Activated CD8-positive, alpha-beta memory T cell treated with anti-CD3 and anti-CD28 coated beads for 48 hours (primary cell): ENCODE results near the gene FGGY.

Experiments used
- DNase-seq, 3 experiments: peaks; one replicate each; pipeline ENCODE4 v3.0.0-alpha.2; 2020; ENCODE audit warnings: low read depth in 2 of 3, low spot score in 2 of 3

The FGGY gene

DNA sequence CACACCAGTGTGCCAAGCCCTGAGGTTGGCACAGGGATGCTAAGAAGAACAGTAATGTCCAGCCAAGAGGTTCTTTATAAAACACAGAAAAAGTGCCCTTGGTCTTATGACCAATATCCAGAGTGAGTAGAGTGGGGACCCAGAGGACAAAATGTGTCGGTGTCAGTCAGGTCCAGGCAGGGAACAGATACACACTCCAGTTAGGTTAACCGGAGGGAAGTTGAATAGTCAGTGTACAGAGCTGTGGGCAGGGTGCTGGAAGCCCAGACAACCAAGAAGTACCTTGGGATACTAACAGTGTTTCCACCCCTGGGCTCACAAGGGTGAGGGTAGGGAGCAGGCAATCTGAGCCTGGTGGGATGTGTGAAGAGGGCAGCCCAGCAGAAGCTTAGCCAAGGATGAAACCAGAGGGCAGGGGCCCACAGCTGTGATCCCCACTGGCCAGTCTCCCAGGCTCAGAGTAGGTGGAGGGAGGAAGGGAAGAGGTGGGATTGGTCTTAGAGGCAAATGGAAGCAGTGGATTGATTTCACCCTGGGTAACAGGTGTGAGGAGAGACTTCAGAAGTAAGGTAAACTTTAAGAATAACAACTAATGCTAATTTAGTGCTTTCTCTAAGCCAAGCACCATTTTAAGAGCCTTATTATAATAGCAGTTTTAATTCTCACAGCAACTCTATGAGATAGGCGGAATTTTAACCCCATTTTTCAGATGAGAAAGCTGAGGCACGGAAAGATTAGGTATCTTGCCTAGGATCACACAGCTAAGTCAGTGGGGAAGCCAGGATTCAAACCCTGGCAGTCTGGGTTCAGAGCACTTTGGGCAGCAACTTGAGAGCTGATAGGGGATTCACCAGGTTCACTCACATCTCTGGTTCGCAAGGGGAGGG is 374.4 kb downstream of the FGGY start:
- DNase-seq = no peak

DNA sequence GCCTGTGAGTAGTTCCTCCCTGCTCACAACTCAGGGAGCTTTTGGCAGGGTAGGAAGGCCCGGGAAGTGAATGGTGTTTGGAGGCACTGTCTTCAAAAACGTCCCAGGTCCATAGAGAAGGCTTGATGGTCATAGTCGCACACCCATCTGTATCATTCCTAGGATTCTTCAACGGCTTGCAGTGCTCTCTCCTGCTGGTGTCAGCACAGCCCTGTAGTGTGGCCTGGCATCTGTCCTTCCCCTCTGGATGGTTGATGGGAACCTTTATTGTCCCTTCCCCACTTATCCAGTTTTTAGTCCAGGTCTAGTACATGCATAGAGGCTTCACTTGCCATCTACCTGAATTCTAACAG is 375.0 kb downstream of the FGGY start:
- DNase-seq = no peak

DNA sequence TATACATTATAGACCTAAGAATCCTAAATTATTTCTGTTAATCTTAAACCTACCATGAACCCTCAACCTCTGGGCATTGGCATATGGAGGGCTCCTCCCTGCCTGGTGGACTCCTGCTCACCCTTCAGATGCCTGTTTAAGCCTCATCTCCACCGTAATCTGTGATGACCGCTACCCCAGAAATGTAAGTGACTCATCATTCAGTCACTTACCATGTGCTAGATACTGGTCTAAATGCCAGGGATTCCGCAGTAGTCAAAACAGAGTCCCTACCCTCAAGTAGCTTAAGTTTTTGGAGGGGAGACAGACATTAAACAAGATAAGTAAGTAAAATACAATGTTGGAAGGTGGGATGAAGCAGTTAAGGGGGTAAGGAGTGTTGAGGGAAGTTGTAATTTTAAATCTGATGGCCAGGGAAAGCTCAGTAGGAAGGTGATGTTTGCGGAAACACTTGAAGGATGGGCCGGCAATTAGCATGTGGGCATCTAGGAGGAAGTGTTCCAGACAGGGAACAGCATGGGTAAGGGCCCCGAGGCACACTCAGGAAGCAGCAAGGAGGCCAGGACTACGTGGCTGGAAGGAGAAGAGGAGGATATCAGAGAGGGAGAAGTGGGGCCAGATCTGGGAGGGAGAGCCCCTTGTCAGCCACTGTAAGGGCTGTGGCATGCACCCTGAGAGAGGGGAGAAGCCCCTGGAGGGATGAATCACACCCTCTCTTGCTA is 376.1 kb downstream of the FGGY start:
- no peak for DNase-seq

DNA sequence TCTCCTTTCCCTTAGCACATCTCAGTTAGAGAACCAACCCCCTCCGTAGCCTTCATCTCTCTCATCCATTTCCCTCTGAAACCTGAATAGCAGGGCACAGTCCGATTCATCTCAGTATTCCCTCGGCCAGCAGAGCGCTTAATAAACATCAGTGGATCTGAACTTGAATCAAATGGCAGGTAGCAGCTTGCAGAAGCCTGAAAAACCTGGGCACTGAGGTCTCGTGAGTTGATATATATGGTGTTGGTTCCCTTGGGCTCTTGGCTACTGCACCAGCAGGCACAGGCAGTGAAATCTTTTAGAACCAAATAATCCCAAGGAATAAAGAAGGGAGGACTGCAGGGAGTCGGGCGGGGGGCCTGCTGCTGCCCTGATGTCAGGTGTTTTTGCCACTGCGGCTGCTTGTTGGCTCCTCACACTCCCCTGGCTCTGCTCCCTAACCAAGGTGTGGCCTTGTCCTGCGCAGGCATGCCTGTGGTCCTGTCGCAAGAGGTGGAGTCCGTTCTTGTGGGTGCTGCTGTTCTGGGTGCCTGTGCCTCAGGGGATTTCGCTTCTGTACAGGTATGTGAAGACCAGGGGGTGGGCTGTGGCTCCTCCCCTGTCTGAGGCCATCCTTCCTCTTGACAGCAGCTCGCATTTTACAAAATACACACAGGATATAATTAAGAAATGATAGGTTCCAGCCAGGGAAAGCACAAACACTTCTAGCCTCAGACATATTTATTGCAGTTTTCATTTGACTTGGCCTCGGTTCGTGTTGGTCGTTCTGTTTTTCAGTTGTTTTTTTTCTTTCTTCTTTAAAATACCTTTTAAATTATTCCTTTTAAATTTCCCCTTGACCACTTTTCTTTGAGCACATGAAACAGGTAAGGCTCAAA is 376.9 kb downstream of the FGGY start:
- DNase-seq = no peak

DNA sequence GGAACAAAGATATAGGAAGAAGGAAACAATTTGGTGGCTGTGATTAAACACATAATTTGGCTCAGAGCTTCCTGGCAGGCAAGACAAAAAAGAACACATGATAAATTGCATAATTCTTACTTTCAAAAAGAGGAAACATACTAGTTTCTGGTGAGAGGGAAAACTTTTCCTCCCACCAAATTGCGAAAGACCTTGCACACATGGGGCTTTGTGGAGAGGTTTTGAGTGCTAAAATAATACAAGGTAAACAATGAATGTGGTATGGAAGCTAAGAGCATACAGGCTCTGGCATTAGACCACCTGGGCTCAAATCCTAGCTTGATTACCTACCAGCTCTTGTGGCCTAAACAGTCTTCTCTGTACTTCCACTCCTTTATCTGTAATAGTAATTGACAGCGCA is 377.7 kb downstream of the FGGY start:
- DNase-seq = no peak

DNA sequence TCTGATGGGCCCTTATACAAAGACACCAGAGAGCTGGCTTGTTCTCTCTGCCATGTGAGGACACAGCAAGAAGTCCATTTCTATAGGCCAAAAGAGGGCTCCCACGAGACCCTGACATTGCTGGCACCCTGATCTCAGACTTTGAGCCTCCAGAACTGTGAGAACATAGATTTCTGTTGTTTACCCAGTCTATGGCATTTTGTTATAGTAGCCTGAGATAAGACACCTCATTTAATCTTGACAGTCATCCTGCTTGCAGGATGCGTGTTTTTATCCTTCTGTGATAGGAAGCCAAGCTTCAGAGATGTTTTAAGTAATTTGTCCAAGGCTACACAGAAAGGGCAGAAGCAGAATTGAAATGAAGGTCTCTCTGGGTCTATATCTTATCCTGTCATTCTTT is 379.0 kb downstream of the FGGY start:
- no peak for DNase-seq

DNA sequence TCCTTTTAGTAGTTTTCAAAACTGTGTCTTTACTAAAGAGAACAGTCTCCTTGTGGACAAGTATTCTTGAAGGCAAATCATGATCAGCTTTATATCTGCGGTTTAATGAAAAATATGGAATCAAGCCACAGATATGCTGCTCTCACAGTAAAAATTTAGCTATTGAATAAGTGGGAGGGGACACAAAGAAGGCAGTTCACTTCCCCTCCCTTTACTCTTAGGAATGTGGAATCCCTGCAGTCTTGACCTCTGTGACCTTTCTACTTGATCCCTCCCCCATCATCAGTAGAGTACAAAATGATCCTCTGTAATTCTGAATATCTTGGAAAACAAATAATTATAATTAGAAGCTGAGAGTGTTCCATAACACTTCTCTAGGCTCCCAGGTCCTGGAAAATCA is 381.1 kb downstream of the FGGY start:
- DNase-seq = no peak

DNA sequence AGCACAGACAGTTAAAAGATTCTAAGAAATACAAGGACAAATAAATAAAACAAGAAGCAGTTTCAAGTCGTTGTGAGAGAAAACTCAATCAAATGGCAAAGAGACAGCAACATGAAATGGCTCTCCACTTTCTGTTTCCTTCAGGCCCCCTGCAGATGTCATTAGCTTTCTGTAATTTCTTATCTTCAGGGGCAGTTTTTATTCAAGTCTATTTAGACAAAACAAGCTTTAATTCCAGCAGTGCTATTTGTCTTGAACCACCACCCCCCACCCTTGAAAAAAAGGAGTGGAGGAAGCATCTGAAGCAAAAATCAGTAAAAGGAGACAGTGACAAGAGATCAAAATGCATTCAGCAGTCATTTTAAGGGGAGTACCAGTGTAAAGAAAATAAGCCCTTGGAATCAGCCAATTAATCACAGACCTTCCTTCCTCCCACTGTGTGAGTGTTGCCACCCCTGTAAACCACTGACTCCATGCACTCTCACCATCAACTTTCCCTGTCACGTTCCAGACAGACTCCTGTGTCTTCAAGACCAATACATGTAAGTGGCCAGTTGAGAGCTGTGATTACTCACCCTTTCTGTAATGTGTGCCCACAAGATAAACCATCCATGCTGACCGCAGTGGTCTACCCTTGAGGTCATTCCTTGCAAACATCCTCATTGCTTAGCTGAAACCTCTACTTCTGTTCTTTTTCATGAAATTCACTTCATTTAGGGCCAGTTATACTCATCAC is 381.8 kb downstream of the FGGY start:
- DNase-seq = no peak

DNA sequence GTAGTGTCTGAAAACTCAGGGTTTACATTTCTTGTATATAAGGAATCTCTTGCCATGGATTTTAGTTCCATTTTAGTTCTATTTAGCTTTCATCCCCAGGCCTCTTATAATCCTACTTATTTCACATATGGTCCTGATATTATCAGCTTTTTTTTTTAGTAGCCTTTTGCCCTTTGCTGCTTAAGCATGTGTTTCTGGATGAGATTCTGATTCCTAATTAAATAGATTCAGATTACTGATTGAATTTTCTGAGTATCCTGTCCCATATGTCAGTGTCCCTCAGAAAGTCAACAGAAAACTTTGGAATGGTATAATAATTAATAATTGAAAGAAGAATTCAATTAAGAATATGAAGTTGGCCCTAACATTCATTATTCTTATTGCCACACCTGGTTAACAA is 383.1 kb downstream of the FGGY start:
- no peak for DNase-seq

DNA sequence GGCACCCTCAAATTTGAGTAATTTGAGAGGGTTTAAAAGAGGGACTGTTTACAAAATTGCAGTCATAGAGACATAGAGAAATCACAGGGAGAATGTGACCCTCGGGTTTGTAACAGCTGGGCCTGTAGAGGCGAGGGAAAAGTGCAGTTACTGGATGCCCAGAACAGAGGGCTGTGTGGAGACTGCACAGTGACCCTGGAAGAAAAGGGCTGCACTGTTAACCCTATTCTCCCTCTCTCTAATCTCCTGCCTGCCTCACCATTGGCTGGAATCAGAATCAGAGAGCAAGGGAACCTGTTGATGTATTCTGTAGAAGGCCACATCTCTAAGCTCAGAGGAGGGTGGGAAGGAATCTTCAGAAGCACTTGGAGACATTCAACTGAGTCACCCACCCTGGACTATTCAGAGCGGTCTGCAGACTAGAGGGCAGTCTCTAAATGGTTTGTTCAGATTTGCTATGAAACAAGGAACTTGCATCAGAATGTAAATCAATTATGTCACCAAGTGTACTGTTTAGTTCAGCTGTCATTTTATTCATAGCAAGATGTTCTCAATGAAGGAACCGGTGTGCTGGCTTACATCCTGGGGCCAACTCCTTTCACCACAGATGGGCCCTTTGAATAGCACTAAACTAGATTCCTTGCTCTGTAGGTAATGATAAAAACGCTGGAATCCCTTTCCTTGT is 385.6 kb downstream of the FGGY start:
- DNase-seq = no peak

DNA sequence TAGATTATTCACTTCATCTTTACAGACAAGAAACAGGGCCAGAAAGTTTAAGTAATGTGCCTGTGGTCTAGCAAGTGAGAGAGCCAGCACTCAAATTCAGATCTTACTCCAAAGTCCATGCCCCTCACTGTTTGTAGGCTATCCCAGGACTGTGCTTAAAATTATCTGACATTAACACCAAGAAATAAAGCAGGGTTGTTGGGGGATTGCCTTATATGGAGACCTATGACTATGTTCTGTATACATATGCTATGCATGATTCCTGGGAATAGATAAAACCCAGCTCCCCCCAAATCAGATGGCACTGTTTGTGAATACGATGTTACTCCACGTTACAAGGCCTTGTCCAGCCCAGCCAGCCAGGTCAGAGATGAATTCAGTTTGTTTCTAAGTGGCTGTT is 386.3 kb downstream of the FGGY start:
- DNase-seq = no peak

DNA sequence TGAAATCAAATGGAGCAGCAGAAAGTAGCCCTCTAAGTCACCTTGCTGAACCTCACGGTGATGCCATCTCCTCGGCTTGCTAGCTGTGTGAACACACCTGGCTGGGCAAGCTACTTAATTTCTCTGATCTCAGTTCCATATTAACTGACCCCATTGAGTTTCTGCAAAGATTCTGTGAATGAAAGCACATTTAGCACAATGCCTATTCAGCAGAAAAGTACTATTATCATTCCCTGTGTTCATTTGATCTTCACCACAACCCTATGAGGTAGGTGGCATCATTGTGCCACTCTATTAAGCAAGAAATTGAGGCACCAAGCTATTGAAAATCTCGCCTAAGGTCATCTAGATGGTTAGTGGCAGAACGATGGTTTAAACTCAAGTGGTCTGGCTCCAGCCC is 387.8 kb downstream of the FGGY start:
- DNase-seq = no peak

DNA sequence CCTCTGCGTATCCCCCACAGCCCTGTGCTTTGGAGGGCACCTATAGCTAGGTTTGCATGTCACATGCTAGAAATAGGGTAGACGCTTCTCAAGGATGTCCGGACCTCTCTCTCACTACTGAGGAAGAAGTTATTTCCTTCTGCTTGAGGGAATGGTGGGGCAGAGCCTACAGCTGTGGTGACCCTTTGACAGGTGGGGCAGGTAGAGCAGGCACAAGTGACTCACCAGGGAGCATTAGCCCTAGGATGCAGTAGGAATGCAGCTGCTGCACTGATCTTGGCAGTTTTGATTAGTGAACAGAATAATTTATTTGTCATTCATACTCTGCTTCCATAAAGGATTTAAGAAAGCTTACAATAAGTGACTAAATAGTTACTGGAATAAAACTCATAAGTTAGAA is 388.2 kb downstream of the FGGY start:
- DNase-seq = no peak

DNA sequence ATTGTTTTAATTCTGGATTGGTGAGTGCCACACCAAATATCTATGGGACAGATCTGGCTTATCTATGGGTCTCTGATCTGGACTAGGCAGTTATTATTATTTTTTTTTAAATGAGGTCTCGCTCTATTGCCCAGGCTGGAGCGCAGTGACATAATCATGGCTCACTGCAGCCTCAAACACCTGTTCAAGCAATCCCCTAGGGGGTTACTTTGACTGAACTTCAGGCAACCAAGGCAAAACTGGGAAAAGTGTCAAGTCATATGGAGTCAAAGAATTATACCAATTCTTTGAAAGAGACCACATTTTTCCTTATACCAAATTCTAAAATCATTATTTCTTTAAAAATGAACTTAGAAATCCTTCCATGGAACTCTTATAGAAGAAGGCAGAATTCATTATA is 388.8 kb downstream of the FGGY start:
- DNase-seq = no peak

DNA sequence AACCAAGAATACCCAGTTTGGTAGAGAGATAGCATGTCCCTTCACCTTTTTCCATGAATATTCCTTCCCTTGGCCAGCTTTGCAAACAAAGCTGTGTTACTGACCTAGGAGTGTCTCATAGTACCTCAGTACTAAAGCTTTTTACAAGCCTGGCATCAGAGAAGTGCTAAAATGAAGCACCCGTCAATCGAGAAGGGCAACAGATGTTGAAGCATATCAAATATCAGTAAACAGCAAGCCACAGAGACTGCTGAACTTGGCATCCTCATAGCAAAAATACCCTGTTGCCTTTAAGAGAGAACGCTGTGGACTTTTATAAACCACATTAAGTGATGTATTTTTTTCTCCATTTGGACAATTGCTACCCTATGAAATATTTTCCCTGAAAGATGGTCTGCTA is 389.3 kb downstream of the FGGY start:
- DNase-seq = no peak

DNA sequence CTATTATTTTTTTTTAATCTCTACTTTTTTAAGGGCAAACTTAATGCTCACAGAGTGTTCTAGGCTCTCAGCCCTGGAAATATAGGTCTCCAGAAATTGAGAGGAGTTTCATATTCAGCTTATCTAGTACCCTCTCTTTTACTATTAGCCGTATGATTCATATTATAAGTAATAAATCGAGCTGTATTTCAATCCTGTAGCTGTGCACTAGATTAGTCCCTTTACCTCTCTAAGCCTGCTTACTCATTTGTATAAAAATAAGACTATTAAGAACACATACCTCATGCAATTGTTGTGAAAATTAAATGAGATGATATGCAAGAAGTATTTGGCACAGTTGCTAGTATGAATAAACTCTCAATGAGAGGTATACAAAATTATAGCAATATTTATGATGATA is 389.7 kb downstream of the FGGY start:
- no peak for DNase-seq

DNA sequence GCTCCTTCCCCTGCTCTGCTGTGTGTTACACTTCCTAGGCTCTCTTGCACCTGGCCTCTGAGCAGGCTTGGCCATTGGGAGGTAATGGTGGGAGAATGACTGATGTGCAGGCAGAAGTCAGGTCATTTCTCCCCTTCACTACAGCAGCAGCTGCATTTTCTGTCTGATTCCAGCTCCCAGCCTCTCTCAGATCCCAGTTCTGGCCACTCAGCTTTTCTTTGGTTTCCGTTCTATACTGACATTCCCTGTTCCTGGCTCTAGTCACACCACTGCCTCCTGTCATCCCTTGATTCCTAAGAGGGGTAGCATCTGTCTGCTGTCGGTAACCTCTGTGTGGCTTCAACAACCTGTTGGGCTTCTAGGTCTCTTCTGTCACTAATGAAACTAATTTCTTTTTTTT is 390.2 kb downstream of the FGGY start:
- DNase-seq = no peak

DNA sequence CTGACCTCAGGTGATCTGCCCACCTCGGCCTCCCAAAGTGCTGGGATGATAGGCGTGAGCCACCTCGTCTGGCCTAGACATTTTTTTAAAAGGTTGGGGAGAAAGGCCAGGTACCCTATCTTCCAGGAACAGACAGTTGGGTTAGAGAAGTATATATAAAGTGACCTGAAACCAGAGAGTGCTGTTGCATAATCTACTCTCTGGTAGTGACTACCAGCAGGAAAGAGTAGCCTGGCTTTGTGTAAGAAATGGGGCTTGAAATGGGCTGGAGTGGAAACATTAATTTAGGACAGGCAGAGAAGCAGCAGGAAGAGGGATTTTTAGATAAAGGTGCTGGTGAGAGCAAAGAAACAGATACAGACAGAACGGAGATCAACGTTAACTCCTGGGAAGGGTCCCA is 392.1 kb downstream of the FGGY start:
- no peak for DNase-seq

DNA sequence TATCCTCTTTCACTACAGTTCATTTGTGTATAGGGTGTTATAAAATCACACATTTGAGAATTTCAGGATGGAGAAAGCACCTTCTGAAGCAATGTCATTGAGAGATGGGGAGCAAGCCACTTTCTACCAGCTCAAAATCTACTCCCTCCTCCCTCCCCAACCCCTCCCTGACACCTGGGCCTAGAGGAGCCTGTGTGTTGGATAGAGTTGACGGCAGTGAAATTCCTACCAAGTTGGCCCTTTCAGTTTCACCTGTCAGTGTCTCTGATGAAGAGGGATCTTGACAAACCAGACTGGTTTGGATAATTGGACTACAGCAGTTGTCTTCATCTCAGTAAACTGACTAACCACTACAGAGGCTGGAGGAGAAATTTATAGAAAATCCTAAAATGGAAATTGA is 392.8 kb downstream of the FGGY start:
- no peak for DNase-seq

DNA sequence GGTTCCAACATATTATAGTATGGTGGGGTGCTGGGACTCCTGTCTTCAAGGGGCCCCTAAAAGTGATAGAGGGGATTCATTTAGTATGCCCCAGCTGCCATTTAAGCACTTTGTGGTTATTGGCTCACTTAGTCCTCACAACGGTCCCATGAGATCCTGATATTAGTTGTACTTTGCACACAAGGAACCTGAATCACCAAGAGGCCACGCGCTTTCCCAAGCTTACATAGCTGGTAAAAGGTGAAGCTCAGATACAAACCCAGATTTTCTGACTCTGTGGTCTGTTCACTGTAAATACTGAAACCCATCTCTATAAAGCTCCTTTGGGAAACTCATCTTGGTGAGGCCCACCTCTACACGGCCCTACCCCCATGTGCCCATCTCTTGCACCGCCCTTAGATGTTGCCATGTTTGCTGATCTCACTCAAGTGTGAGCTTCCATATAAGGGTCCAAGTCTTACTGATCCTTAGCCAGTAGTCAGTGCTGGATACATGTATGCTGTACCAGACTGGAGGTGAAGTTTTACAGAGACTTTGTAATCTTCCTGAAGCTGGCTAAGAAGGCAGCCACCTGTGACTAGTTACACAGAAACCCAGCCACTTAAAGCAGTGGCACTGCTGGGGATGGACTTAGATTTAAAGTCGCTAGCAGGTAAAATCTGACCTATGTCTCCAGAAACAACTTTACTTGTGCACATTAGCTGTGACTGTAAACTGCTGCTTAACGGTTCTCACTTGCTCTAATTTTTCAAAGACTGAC is 393.5 kb downstream of the FGGY start:
- DNase-seq = no peak
